GM21528 (cell line): ENCODE results near the gene GBF1.

Experiments used
- ATAC-seq: cut with Tn5 transposase; IDR thresholded peaks from one replicate; pipeline ENCODE4 v1.9.1; 2021; ENCODE audit warnings: mild to moderate bottlenecking, moderate library complexity; ENCODE audit not compliant: unreplicated experiment, low FRiP score

Gene GBF1

GRCh38 chr10:102262744-102263370, 17.5 kb downstream of the GBF1 start:
- no peak for ATAC-seq

- ATAC-seq = no peak
These were observed 19.0 kb downstream of the GBF1 start for GRCh38 chr10:102264371-102264770.

GRCh38 chr10:102266670-102267069, 21.3 kb downstream of the GBF1 start:
- no peak for ATAC-seq

- no peak for ATAC-seq
These were observed 22.4 kb downstream of the GBF1 start for GRCh38 chr10:102267748-102268147.

- ATAC-seq = no peak
These were observed 23.1 kb downstream of the GBF1 start for GRCh38 chr10:102268375-102268888.

GRCh38 chr10:102269017-102269416, 23.7 kb downstream of the GBF1 start:
- ATAC-seq = no peak

GRCh38 chr10:102274062-102274461, 28.7 kb downstream of the GBF1 start:
- ATAC-seq = no peak

GRCh38 chr10:102275343-102275742, 30.0 kb downstream of the GBF1 start:
- no peak for ATAC-seq

- ATAC-seq = no peak
These were observed 33.8 kb downstream of the GBF1 start for GRCh38 chr10:102279104-102279503.

- no peak for ATAC-seq
These were observed 35.2 kb downstream of the GBF1 start for GRCh38 chr10:102280397-102281101.

GRCh38 chr10:102281102-102281487, 35.8 kb downstream of the GBF1 start:
- no peak for ATAC-seq

GRCh38 chr10:102283488-102283887, 38.2 kb downstream of the GBF1 start:
- no peak for ATAC-seq

GRCh38 chr10:102283890-102284289, 38.6 kb downstream of the GBF1 start:
- no peak for ATAC-seq

- no peak for ATAC-seq
These were observed 39.2 kb downstream of the GBF1 start for GRCh38 chr10:102284531-102284930.

GRCh38 chr10:102285133-102285532, 39.8 kb downstream of the GBF1 start:
- ATAC-seq = no peak

GRCh38 chr10:102286216-102286615, 40.9 kb downstream of the GBF1 start:
- ATAC-seq = no peak

GRCh38 chr10:102287538-102287937, 42.2 kb downstream of the GBF1 start:
- ATAC-seq = no peak

GRCh38 chr10:102287991-102288390, 42.7 kb downstream of the GBF1 start:
- ATAC-seq = no peak

- no peak for ATAC-seq
These were observed 44.0 kb downstream of the GBF1 start for GRCh38 chr10:102289356-102289755.

- ATAC-seq = no peak
These were observed 44.5 kb downstream of the GBF1 start for GRCh38 chr10:102289840-102290239.

GRCh38 chr10:102291221-102291905, 46.0 kb downstream of the GBF1 start:
- ATAC-seq = no peak

- ATAC-seq = no peak
These were observed 51.8 kb downstream of the GBF1 start for GRCh38 chr10:102297101-102297500.
